Thymus (tissue), 11 donors: ENCODE results near the gene KCNH2. TPM values are rescaled to one million over a fixed set of nuclear protein-coding genes. Genes with fewer than 3 reads are reported as not detected.
A peak's percentile ranks its signal among the peaks of the same experiment; 100 is the strongest.

Source experiments
- DNase-seq, 9 donors: peaks; one replicate each; pipeline ENCODE4 v3.0.0-alpha.2; 2013; ENCODE audit warnings: low spot score in 9 of 9, low read depth in 6 of 9, missing footprints in 1 of 9
- H3K27ac ChIP-seq, 2 donors: one replicate each; pipeline ENCODE4 v1.5.1; 2013; ENCODE audit warnings: control low read depth in 1 of 2, low read depth in 1 of 2, low read length in 1 of 2, mild to moderate bottlenecking in 1 of 2, moderate library complexity in 1 of 2
- H3K27me3 ChIP-seq, 2 donors: one replicate each; pipeline ENCODE4 v1.5.1; 2013; ENCODE audit warnings: low read length in 1 of 2; ENCODE audit not compliant: control insufficient read depth in 2 of 2, insufficient read depth in 1 of 2
- H3K36me3 ChIP-seq, 2 donors: one replicate each; pipeline ENCODE4 v1.5.1; 2013; ENCODE audit warnings: low read length in 1 of 2, mild to moderate bottlenecking in 1 of 2, moderate library complexity in 1 of 2; ENCODE audit not compliant: control insufficient read depth in 2 of 2, insufficient read depth in 2 of 2
- H3K4me1 ChIP-seq, 2 donors: one replicate each; pipeline ENCODE4 v1.5.1; 2013; ENCODE audit warnings: low read length in 2 of 2; ENCODE audit not compliant: control insufficient read depth in 2 of 2, insufficient read depth in 2 of 2
- H3K4me3 ChIP-seq, 2 donors: one replicate each; pipeline ENCODE4 v1.5.1; 2013; ENCODE audit warnings: low read length in 2 of 2, control low read depth in 1 of 2, mild to moderate bottlenecking in 1 of 2
- H3K9me3 ChIP-seq, 2 donors: one replicate each; pipeline ENCODE4 v1.5.1; 2013; ENCODE audit warnings: low read length in 1 of 2, mild to moderate bottlenecking in 1 of 2; ENCODE audit not compliant: control insufficient read depth in 2 of 2, insufficient read depth in 1 of 2
- WGBS: extraction: QIAGEN DNeasy Blood & Tissue Kit; methylation state at CpG from one replicate; pipeline ENCODE4 v1.1.7; 2013; 5-methylcytosine and 5-hydroxymethylcytosine counted together
- polyA plus RNA-seq: library from polyadenylated mRNA; stranded (reverse); fragments of 200-250 nt; gene quantifications from one replicate; pipeline ENCODE4 v1.2.3, GENCODE V29; 2013
- total RNA-seq: library from RNA; stranded (reverse); fragments of 120-200 nt; gene quantifications from one replicate; pipeline ENCODE4 v1.2.4, GENCODE V29; 2013
- donor health status: healthy.

Gene KCNH2
- total and polyA plus RNA-seq, 2 donors, result 1.5 to 2.3 TPM

GRCh38 chr7:150974468-150975391 is 3.4 kb downstream of the KCNH2 start:
- Histone ChIP-seq H3K27ac (peak overlapping the region; percentile 83 to 89), H3K4me3 (peak overlapping the region; percentile 38 to 61), H3K27me3 (peaks cover 26 to 70% of the 10 kb centered on the region in 2 donors), H3K36me3 (no peaks in the 10 kb centered on the region), H3K9me3 (no peaks in the 10 kb centered on the region), H3K4me1 (peaks cover 41 to 69% of the 10 kb centered on the region in 2 donors)
- 1% methylated on average over 89 of the region's 89 CpGs for WGBS
- DNase-seq, result peak in 7 of 9 donors; percentile 60 to 89 (median 70)

- WGBS, result 23% methylated on average over 27 of the region's 27 CpGs
- Histone ChIP-seq H3K4me1 (peaks cover 35 to 66% of the 10 kb centered on the region in 2 donors), H3K9me3 (no peaks in the 10 kb centered on the region), H3K27me3 (peaks cover 18 to 70% of the 10 kb centered on the region in 2 donors), H3K36me3 (no peaks in the 10 kb centered on the region), H3K27ac (peak overlapping the region; percentile 58 to 73), H3K4me3 (peak overlapping the region; percentile 14 to 61)
- DNase-seq, result peak in 6 of 9 donors; percentile 44 to 80 (median 57)
Observed at GRCh38 chr7:150973571-150974451, 4.3 kb downstream of the KCNH2 start.

- Histone ChIP-seq H3K27ac (no peak overlapping the region), H3K4me3 (no peak overlapping the region), H3K36me3 (no peaks in the 10 kb centered on the region), H3K9me3 (no peaks in the 10 kb centered on the region), H3K4me1 (peaks cover 26 to 62% of the 10 kb centered on the region in 2 donors), H3K27me3 (peaks cover 14 to 74% of the 10 kb centered on the region in 2 donors)
- 84% methylated on average over 8 of the region's 8 CpGs for WGBS
- no peak for DNase-seq
Observed at GRCh38 chr7:150972741-150973140, 5.4 kb downstream of the KCNH2 start.

- no peak overlapping the region for H3K27ac ChIP-seq
- no peak for DNase-seq
Observed at GRCh38 chr7:150972023-150972468, 6.1 kb downstream of the KCNH2 start.

GRCh38 chr7:150971242-150972022 is 6.7 kb downstream of the KCNH2 start:
- H3K36me3 ChIP-seq, result no peaks in the 10 kb centered on the region
- no peaks in the 10 kb centered on the region for H3K9me3 ChIP-seq
- H3K4me3 ChIP-seq, result no peak overlapping the region
- WGBS, result 90% methylated on average over 16 of the region's 16 CpGs
- H3K4me1 ChIP-seq, result peaks cover 19 to 54% of the 10 kb centered on the region in 2 donors
- H3K27me3 ChIP-seq, result peaks cover 3 to 63% of the 10 kb centered on the region in 2 donors
- no peak for DNase-seq
- H3K27ac ChIP-seq, result no peak overlapping the region

More at GRCh38 chr7:150972023-150972468, 6.1 kb downstream of the KCNH2 start:
- Histone ChIP-seq H3K36me3 (no peaks in the 10 kb centered on the region), H3K4me3 (no peak overlapping the region), H3K27me3 (peaks cover 9 to 70% of the 10 kb centered on the region in 2 donors), H3K4me1 (peaks cover 23 to 58% of the 10 kb centered on the region in 2 donors), H3K9me3 (no peaks in the 10 kb centered on the region)
- WGBS, result 92% methylated on average over 12 of the region's 12 CpGs

GRCh38 chr7:150970424-150970823 is 7.7 kb downstream of the KCNH2 start:
- WGBS, result 94% methylated on average over 11 of the region's 11 CpGs
- no peak overlapping the region for H3K27ac ChIP-seq
- DNase-seq, result no peak

GRCh38 chr7:150969475-150969874 is 8.6 kb downstream of the KCNH2 start:
- Histone ChIP-seq H3K27ac (no peak overlapping the region), H3K36me3 (no peaks in the 10 kb centered on the region), H3K4me3 (no peak overlapping the region), H3K27me3 (peaks cover 2 to 68% of the 10 kb centered on the region in 2 donors), H3K4me1 (peaks cover 8 to 40% of the 10 kb centered on the region in 2 donors), H3K9me3 (no peaks in the 10 kb centered on the region)
- 89% methylated on average over 7 of the region's 7 CpGs for WGBS
- DNase-seq, result no peak

More at GRCh38 chr7:150970424-150970823, 7.7 kb downstream of the KCNH2 start:
- H3K27me3 ChIP-seq, result peaks cover 2 to 62% of the 10 kb centered on the region in 2 donors
- H3K4me3 ChIP-seq, result no peak overlapping the region
- H3K4me1 ChIP-seq, result peaks cover 14 to 44% of the 10 kb centered on the region in 2 donors
- H3K9me3 ChIP-seq, result no peaks in the 10 kb centered on the region
- H3K36me3 ChIP-seq, result no peaks in the 10 kb centered on the region

- DNase-seq, result no peak
- H3K27ac ChIP-seq, result no peak overlapping the region
- H3K9me3 ChIP-seq, result no peaks in the 10 kb centered on the region
- no peak overlapping the region for H3K4me3 ChIP-seq
- H3K27me3 ChIP-seq, result peaks cover 2 to 70% of the 10 kb centered on the region in 2 donors
- H3K4me1 ChIP-seq, result peaks cover 3 to 34% of the 10 kb centered on the region in 2 donors
- no peaks in the 10 kb centered on the region for H3K36me3 ChIP-seq
- WGBS, result 70% methylated on average over 16 of the region's 16 CpGs
Observed at GRCh38 chr7:150968734-150969372, 9.3 kb downstream of the KCNH2 start.
